ENCODE data around the gene ADIPOR2. TPM values are rescaled to one million over a fixed set of nuclear protein-coding genes. Genes with fewer than 3 reads are reported as not detected.
"Not testable (repeated sequence)": the region's sequence is repeated elsewhere in the genome, so short reads cannot be mapped to it uniquely, and the experiment has no call there.

Gene ADIPOR2
- total RNA-seq, 1 donor: 18.3 TPM

- no peaks in the 10 kb centered on the region for H3K9me3 ChIP-seq (ENCODE audit: low read depth, low read length)
- H3K4me3 ChIP-seq (ENCODE audit: low read length): no peak overlapping the region
- H3K27me3 ChIP-seq (ENCODE audit: insufficient read depth, low read length): no peaks in the 10 kb centered on the region
- H3K4me1 ChIP-seq (ENCODE audit: insufficient read depth, low read length): peaks cover 5% of the 10 kb centered on the region
Observed at GRCh38 chr12:1731019-1731687, 40.3 kb downstream of the ADIPOR2 start.

GRCh38 chr12:1731688-1732078 lies 40.8 kb downstream of the ADIPOR2 start:
- not testable (repeated sequence) for H3K27me3 ChIP-seq (ENCODE audit: insufficient read depth, low read length); H3K4me3 ChIP-seq (ENCODE audit: low read length); H3K4me1 ChIP-seq (ENCODE audit: insufficient read depth, low read length); H3K9me3 ChIP-seq (ENCODE audit: low read depth, low read length)

GRCh38 chr12:1732914-1733313 lies 42.0 kb downstream of the ADIPOR2 start:
- H3K27me3 ChIP-seq (ENCODE audit: insufficient read depth, low read length): no peaks in the 10 kb centered on the region
- no peaks in the 10 kb centered on the region for H3K9me3 ChIP-seq (ENCODE audit: low read depth, low read length)
- H3K4me3 ChIP-seq (ENCODE audit: low read length): no peak overlapping the region
- peaks cover 4% of the 10 kb centered on the region for H3K4me1 ChIP-seq (ENCODE audit: insufficient read depth, low read length)

GRCh38 chr12:1733712-1734111 lies 42.8 kb downstream of the ADIPOR2 start:
- not testable (repeated sequence) for H3K27me3 ChIP-seq (ENCODE audit: insufficient read depth, low read length); H3K4me1 ChIP-seq (ENCODE audit: insufficient read depth, low read length); H3K4me3 ChIP-seq (ENCODE audit: low read length); H3K9me3 ChIP-seq (ENCODE audit: low read depth, low read length)

GRCh38 chr12:1737652-1738286 lies 46.9 kb downstream of the ADIPOR2 start:
- Histone ChIP-seq H3K4me3 (ENCODE audit: low read length) (no peak overlapping the region), H3K4me1 (ENCODE audit: insufficient read depth, low read length) (peaks cover 11% of the 10 kb centered on the region), H3K27me3 (ENCODE audit: insufficient read depth, low read length) (no peaks in the 10 kb centered on the region), H3K9me3 (ENCODE audit: low read depth, low read length) (no peaks in the 10 kb centered on the region)

GRCh38 chr12:1738446-1738845 lies 47.6 kb downstream of the ADIPOR2 start:
- Histone ChIP-seq H3K4me1 (ENCODE audit: insufficient read depth, low read length) (peaks cover 11% of the 10 kb centered on the region), H3K27me3 (ENCODE audit: insufficient read depth, low read length) (no peaks in the 10 kb centered on the region)

GRCh38 chr12:1739368-1739767 lies 48.5 kb downstream of the ADIPOR2 start:
- Histone ChIP-seq H3K27me3 (ENCODE audit: insufficient read depth, low read length) (no peaks in the 10 kb centered on the region), H3K4me3 (ENCODE audit: low read length) (no peak overlapping the region), H3K9me3 (ENCODE audit: low read depth, low read length) (no peaks in the 10 kb centered on the region), H3K4me1 (ENCODE audit: insufficient read depth, low read length) (peaks cover 11% of the 10 kb centered on the region)

More at GRCh38 chr12:1738446-1738845, 47.6 kb downstream of the ADIPOR2 start:
- no peak overlapping the region for H3K4me3 ChIP-seq (ENCODE audit: low read length)
- H3K9me3 ChIP-seq (ENCODE audit: low read depth, low read length): no peaks in the 10 kb centered on the region

GRCh38 chr12:1740161-1740948 lies 49.5 kb downstream of the ADIPOR2 start:
- no peak overlapping the region for H3K4me3 ChIP-seq (ENCODE audit: low read length)
- no peaks in the 10 kb centered on the region for H3K27me3 ChIP-seq (ENCODE audit: insufficient read depth, low read length)
- no peaks in the 10 kb centered on the region for H3K9me3 ChIP-seq (ENCODE audit: low read depth, low read length)
- peaks cover 11% of the 10 kb centered on the region for H3K4me1 ChIP-seq (ENCODE audit: insufficient read depth, low read length)

- Histone ChIP-seq H3K4me3 (ENCODE audit: low read length) (no peak overlapping the region), H3K4me1 (ENCODE audit: insufficient read depth, low read length) (peaks cover 11% of the 10 kb centered on the region)
Observed at GRCh38 chr12:1741154-1741949, 50.5 kb downstream of the ADIPOR2 start.

GRCh38 chr12:1744932-1745331 lies 54.1 kb downstream of the ADIPOR2 start:
- peaks cover 8% of the 10 kb centered on the region for H3K4me1 ChIP-seq (ENCODE audit: insufficient read depth, low read length)
- H3K27me3 ChIP-seq (ENCODE audit: insufficient read depth, low read length): no peaks in the 10 kb centered on the region
- no peak overlapping the region for H3K4me3 ChIP-seq (ENCODE audit: low read length)
- peaks cover 7% of the 10 kb centered on the region for H3K9me3 ChIP-seq (ENCODE audit: low read depth, low read length)

More at GRCh38 chr12:1741154-1741949, 50.5 kb downstream of the ADIPOR2 start:
- Histone ChIP-seq H3K9me3 (ENCODE audit: low read depth, low read length) (no peaks in the 10 kb centered on the region), H3K27me3 (ENCODE audit: insufficient read depth, low read length) (no peaks in the 10 kb centered on the region)

GRCh38 chr12:1747609-1748008 lies 56.7 kb downstream of the ADIPOR2 start:
- Histone ChIP-seq H3K4me1 (ENCODE audit: insufficient read depth, low read length) (no peaks in the 10 kb centered on the region), H3K27me3 (ENCODE audit: insufficient read depth, low read length) (no peaks in the 10 kb centered on the region), H3K4me3 (ENCODE audit: low read length) (no peak overlapping the region), H3K9me3 (ENCODE audit: low read depth, low read length) (peaks cover 7% of the 10 kb centered on the region)

GRCh38 chr12:1749019-1749418 lies 58.1 kb downstream of the ADIPOR2 start:
- H3K27me3 ChIP-seq (ENCODE audit: insufficient read depth, low read length): no peaks in the 10 kb centered on the region
- H3K4me1 ChIP-seq (ENCODE audit: insufficient read depth, low read length): no peaks in the 10 kb centered on the region
- H3K4me3 ChIP-seq (ENCODE audit: low read length): no peak overlapping the region
- peaks cover 7% of the 10 kb centered on the region for H3K9me3 ChIP-seq (ENCODE audit: low read depth, low read length)

- H3K27me3 ChIP-seq (ENCODE audit: insufficient read depth, low read length): no peaks in the 10 kb centered on the region
- H3K9me3 ChIP-seq (ENCODE audit: low read depth, low read length): peaks cover 7% of the 10 kb centered on the region
- no peaks in the 10 kb centered on the region for H3K4me1 ChIP-seq (ENCODE audit: insufficient read depth, low read length)
- H3K4me3 ChIP-seq (ENCODE audit: low read length): no peak overlapping the region
Observed at GRCh38 chr12:1750300-1750699, 59.4 kb downstream of the ADIPOR2 start.

GRCh38 chr12:1758376-1758775 lies 67.5 kb downstream of the ADIPOR2 start:
- no peaks in the 10 kb centered on the region for H3K4me1 ChIP-seq (ENCODE audit: insufficient read depth, low read length)
- no peak overlapping the region for H3K4me3 ChIP-seq (ENCODE audit: low read length)
- H3K9me3 ChIP-seq (ENCODE audit: low read depth, low read length): no peaks in the 10 kb centered on the region
- no peaks in the 10 kb centered on the region for H3K27me3 ChIP-seq (ENCODE audit: insufficient read depth, low read length)

- H3K27me3 ChIP-seq (ENCODE audit: insufficient read depth, low read length): no peaks in the 10 kb centered on the region
- H3K4me3 ChIP-seq (ENCODE audit: low read length): no peak overlapping the region
- no peaks in the 10 kb centered on the region for H3K4me1 ChIP-seq (ENCODE audit: insufficient read depth, low read length)
- H3K9me3 ChIP-seq (ENCODE audit: low read depth, low read length): no peaks in the 10 kb centered on the region
Observed at GRCh38 chr12:1758887-1759286, 68.0 kb downstream of the ADIPOR2 start.
